ENCODE measurements around the gene CTRB1.

Gene CTRB1

GRCh38 chr16:75271441-75272096, 52.8 kb downstream of the CTRB1 start:
- TF ChIP-seq CTCF (IDR thresholded peaks at IDR 0.05): no peak

GRCh38 chr16:75272097-75272551, 53.3 kb downstream of the CTRB1 start:
- TF ChIP-seq CTCF (IDR thresholded peaks at IDR 0.05): no peak

- TF ChIP-seq CTCF (IDR thresholded peaks at IDR 0.05): no peak
Observed at GRCh38 chr16:75273054-75273925, 54.5 kb downstream of the CTRB1 start.

Data from LNCAP (cell line).